SK-N-SH (cell line): ENCODE results near the gene RPEL1. TPM values are rescaled to one million over a fixed set of nuclear protein-coding genes. Genes with fewer than 3 reads are reported as not detected.

ENCODE experiments used
- CTCF ChIA-PET: fragments of 300-600, 350-600 bp; formaldehyde crosslinking; extraction: SDS; loops from one replicate; lab custom pipeline; 2021; lab: Yijun Ruan, JAX
- POLR2A ChIA-PET: fragments of 350-600 bp; sonication (Branson Sonifier 250); formaldehyde crosslinking; extraction: SDS; loops from one replicate; lab custom pipeline; 2020; ENCODE audit warnings: antibody characterized with exemption, inconsistent platforms; lab: Yijun Ruan, JAX
- DNase-seq: peaks from one replicate; pipeline ENCODE4 v3.0.0; 2012
- H2AFZ ChIP-seq: fragments of 200-600 bp; sonication (generic); 2 replicates; pipeline ENCODE4 v1.8.1; 2016; ENCODE audit warnings: antibody characterized with exemption, mild to moderate bottlenecking, low read depth
- H3F3A ChIP-seq: fragments of 200-600 bp; sonication (generic); replicated peaks from 2 replicates; pipeline ENCODE3; 2016; ENCODE audit warnings: antibody characterized with exemption, mild to moderate bottlenecking; ENCODE audit not compliant: insufficient read depth
- H3K27ac ChIP-seq, 2 experiments: fragments of 200-500 bp in 1 of 2; fragments of 200-600 bp in 1 of 2; sonication (Bioruptor generic) in 1 of 2; sonication (generic), shearing (Covaris generic) in 1 of 2; 2 replicates each; pipeline versions ENCODE4 v1.5.1 to v1.6.1; 2014 to 2016; ENCODE audit warnings: low read depth in 2 of 2, inconsistent platforms in 1 of 2, low read length in 1 of 2, mild to moderate bottlenecking in 1 of 2, mixed read lengths in 1 of 2
- H3K27me3 ChIP-seq: fragments of 200-600 bp; sonication (generic), shearing (Covaris generic); 2 replicates; pipeline ENCODE4 v1.6.1; 2016; ENCODE audit warnings: mixed run types; ENCODE audit not compliant: insufficient read depth
- H3K36me3 ChIP-seq, 2 experiments: fragments of 200-500 bp in 1 of 2; fragments of 200-600 bp in 1 of 2; sonication (Bioruptor generic) in 1 of 2; sonication (generic) in 1 of 2; replicated peaks in 1 of 2; 2 replicates each; pipeline versions ENCODE3 to v1.5.1; 2014 to 2016; ENCODE audit warnings: low read length in 1 of 2, mild to moderate bottlenecking in 1 of 2; ENCODE audit not compliant: insufficient read depth in 2 of 2, control insufficient read depth in 1 of 2
- H3K4me1 ChIP-seq, 2 experiments: fragments of 200-500 bp in 1 of 2; fragments of 200-600 bp in 1 of 2; sonication (Bioruptor generic) in 1 of 2; sonication (generic), shearing (Covaris generic) in 1 of 2; 2 replicates each; pipeline versions ENCODE4 v1.5.1 to v1.6.1; 2014 to 2016; ENCODE audit warnings: low read depth in 1 of 2, low read length in 1 of 2, mixed run types in 1 of 2; ENCODE audit not compliant: insufficient read depth in 2 of 2, control insufficient read depth in 1 of 2
- H3K4me2 ChIP-seq: fragments of 200-600 bp; sonication (generic), shearing (Covaris generic); 2 replicates; pipeline ENCODE4 v1.6.1; 2017; ENCODE audit warnings: mixed run types
- H3K4me3 ChIP-seq, 2 experiments: fragments of 200-500 bp in 1 of 2; fragments of 200-600 bp in 1 of 2; sonication (Bioruptor generic) in 1 of 2; sonication (generic), shearing (Covaris generic) in 1 of 2; 2 replicates each; pipeline versions ENCODE4 v1.5.1 to v1.8.1; 2014 to 2016; ENCODE audit warnings: low read depth in 2 of 2, inconsistent platforms in 1 of 2, low read length in 1 of 2, mild to moderate bottlenecking in 1 of 2, mixed read lengths in 1 of 2, moderate library complexity in 1 of 2
- H3K79me2 ChIP-seq: fragments of 200-600 bp; sonication (generic); 2 replicates; pipeline ENCODE4 v1.8.1; 2017; ENCODE audit warnings: mild to moderate bottlenecking; ENCODE audit not compliant: insufficient read depth
- H3K9ac ChIP-seq: fragments of 200-600 bp; sonication (generic); 2 replicates; pipeline ENCODE4 v1.6.1; 2017; ENCODE audit warnings: mixed run types
- H3K9me2 ChIP-seq: fragments of 200-600 bp; sonication (generic); 2 replicates; pipeline ENCODE4 v1.6.1; 2017; ENCODE audit warnings: mixed run types
- H3K9me3 ChIP-seq: fragments of 200-600 bp; sonication (generic); 2 replicates; pipeline ENCODE4 v1.6.1; 2017; ENCODE audit warnings: mixed run types, mild to moderate bottlenecking, moderate library complexity
- H4K20me1 ChIP-seq: fragments of 200-600 bp; sonication (generic); 2 replicates; pipeline ENCODE4 v1.6.1; 2017; ENCODE audit warnings: mild to moderate bottlenecking, mixed run types; ENCODE audit not compliant: insufficient read depth
- CHD2 ChIP-seq: fragments of 150-350 bp; IDR thresholded peaks from 2 replicates; pipeline ENCODE4 v1.6.1; 2018; ENCODE audit warnings: low read length; ENCODE audit not compliant: partially characterized antibody
- CTCF ChIP-seq: fragments of 200-600 bp; sonication (generic); IDR thresholded peaks from 2 replicates; pipeline ENCODE4 v1.6.1; 2017; ENCODE audit warnings: antibody characterized with exemption, mild to moderate bottlenecking, moderate library complexity
- ELF1 ChIP-seq: IDR thresholded peaks from 2 replicates; pipeline ENCODE4 v1.4.0; 2012
- EP300 ChIP-seq, 2 experiments: IDR thresholded peaks; 2 replicates each; pipeline versions ENCODE4 v1.4.0 to v1.6.1; 2012; ENCODE audit warnings: borderline replicate concordance in 1 of 2, low read depth in 1 of 2, low read length in 1 of 2
- EZH2phosphoT487 ChIP-seq: fragments of 200-600 bp; sonication (generic); IDR thresholded peaks from 2 replicates; pipeline ENCODE4 v1.6.1; 2017; ENCODE audit warnings: low read depth, mixed run types, mild to moderate bottlenecking, antibody characterized with exemption, moderate library complexity, borderline replicate concordance
- FOSL2 ChIP-seq: IDR thresholded peaks from 2 replicates; pipeline ENCODE4 v1.4.0; 2012; ENCODE audit warnings: low read depth, mild to moderate bottlenecking, moderate library complexity, borderline replicate concordance
- FOXJ3 ChIP-seq: sonication (generic); formaldehyde crosslinking; IDR thresholded peaks from 2 replicates; pipeline ENCODE4 v1.5.1; 2020; ENCODE audit warnings: mild to moderate bottlenecking, missing genetic modification reagents
- GABPA ChIP-seq: IDR thresholded peaks from 2 replicates; pipeline ENCODE4 v1.4.0; 2012; ENCODE audit warnings: low read depth, mild to moderate bottlenecking
- GATA2 ChIP-seq: sonication (generic); formaldehyde crosslinking; IDR thresholded peaks from 2 replicates; pipeline ENCODE4 v1.5.0; 2020; ENCODE audit warnings: mild to moderate bottlenecking, missing genetic modification reagents
- IRF3 ChIP-seq: fragments of 150-350 bp; IDR thresholded peaks from 2 replicates; pipeline ENCODE4 v1.6.1; 2016; ENCODE audit warnings: mild to moderate bottlenecking, low read depth, low read length
- JUND ChIP-seq: IDR thresholded peaks from 2 replicates; pipeline ENCODE4 v1.4.0; 2012
- MEF2A ChIP-seq: IDR thresholded peaks from 2 replicates; pipeline ENCODE4 v1.4.0; 2012; ENCODE audit warnings: low read depth, borderline replicate concordance
- POLR2AphosphoS5 ChIP-seq: IDR thresholded peaks from 2 replicates; pipeline ENCODE4 v1.6.1; 2012; ENCODE audit warnings: low read depth, low read length
- RAD21 ChIP-seq: IDR thresholded peaks from 2 replicates; pipeline ENCODE4 v1.6.1; 2012; ENCODE audit warnings: mild to moderate bottlenecking, low read length
- RXRA ChIP-seq: IDR thresholded peaks from 2 replicates; pipeline ENCODE4 v1.4.0; 2012; ENCODE audit warnings: low read depth, mild to moderate bottlenecking, borderline replicate concordance
- SMC3 ChIP-seq: IDR thresholded peaks from 2 replicates; pipeline ENCODE4 v1.6.1; 2012; ENCODE audit warnings: low read depth, low read length, improper control_type of control experiment
- TAF1 ChIP-seq: IDR thresholded peaks from 2 replicates; pipeline ENCODE4 v1.6.1; 2012; ENCODE audit warnings: low read depth, mild to moderate bottlenecking, low read length, moderate library complexity, borderline replicate concordance
- TCF12 ChIP-seq: IDR thresholded peaks from 2 replicates; pipeline ENCODE4 v1.4.0; 2012
- TEAD4 ChIP-seq: IDR thresholded peaks from 2 replicates; pipeline ENCODE4 v1.4.0; 2012; ENCODE audit warnings: mild to moderate bottlenecking, borderline replicate concordance; ENCODE audit not compliant: insufficient read depth
- USF1 ChIP-seq: IDR thresholded peaks from 2 replicates; pipeline ENCODE4 v1.4.0; 2012; ENCODE audit warnings: low read depth, borderline replicate concordance
- USF2 ChIP-seq: fragments of 150-350 bp; IDR thresholded peaks from 2 replicates; pipeline ENCODE4 v1.6.1; 2017; ENCODE audit warnings: antibody characterized with exemption, low read length, low read depth, borderline replicate concordance
- WGBS: methylation state at CpG from one replicate; pipeline ENCODE4 v1.1.6; 2017; ENCODE audit warnings: low lambda C conversion rate; 5-methylcytosine and 5-hydroxymethylcytosine counted together
- polyA plus RNA-seq, 3 experiments: library from polyadenylated mRNA; depleted of rRNA; stranded (reverse); fragments of >200 nt; gene quantifications; 2 replicates each; pipeline ENCODE4 v1.2.3, GENCODE V29; 2012

The RPEL1 gene
- polyA plus RNA-seq, 1 of the 3 experiments (the other 2 are of a cell fraction): not detected

- Histone ChIP-seq H3K27me3 (no peaks in the 10 kb centered on the region), H2AFZ (no peak overlapping the region), H3K9me3 (no peaks in the 10 kb centered on the region), H3K4me1 (peaks cover 0 to 12% of the 10 kb centered on the region in 2 experiments; a peak in 1 of 4 replicates), H3K36me3 (no peaks in the 10 kb centered on the region), H3K4me2 (no peak overlapping the region), H3K9ac (no peak overlapping the region), H3K4me3 (no peak overlapping the region), H3K79me2 (no peaks in the 10 kb centered on the region), H3K27ac (no peak overlapping the region), H3K9me2 (no peaks in the 10 kb centered on the region), H3F3A (peaks cover 24% of the 10 kb centered on the region), H4K20me1 (no peaks in the 10 kb centered on the region)
- no peak for TF ChIP-seq MEF2A
- no peak for TF ChIP-seq TAF1
- no peak for TF ChIP-seq RXRA
- TF ChIP-seq FOSL2: no peak
- no peak for TF ChIP-seq GATA2 (CRISPR knock-in tag)
- no peak for TF ChIP-seq TCF12
- TF ChIP-seq RAD21: no peak
- no peak for TF ChIP-seq POLR2AphosphoS5
- TF ChIP-seq ELF1: no peak
- ChIA-PET CTCF (interaction anchor here (1.4 to 2.1 kb wide), 2 partner anchors 9 to 98 kb away, joined by 3 to 13 read pairs; no protein-coding TSS in a partner anchor), POLR2A (no interaction called here)
- WGBS: 91% methylated on average over 2 of the region's 2 CpGs
- DNase-seq: no peak
Observed at GRCh38 chr10:103235775-103236174, 9.9 kb upstream of the RPEL1 start.

GRCh38 chr10:103238506-103239252, 7.0 kb upstream of the RPEL1 start:
- Histone ChIP-seq H3K4me3 (no peak overlapping the region), H3K4me2 (no peak overlapping the region), H3K27ac (no peak overlapping the region), H3K27me3 (no peaks in the 10 kb centered on the region), H3K9me2 (no peaks in the 10 kb centered on the region), H2AFZ (no peak overlapping the region), H4K20me1 (no peaks in the 10 kb centered on the region), H3K9ac (no peak overlapping the region), H3F3A (no peaks in the 10 kb centered on the region), H3K79me2 (no peaks in the 10 kb centered on the region), H3K36me3 (no peaks in the 10 kb centered on the region), H3K4me1 (peaks cover 3 to 11% of the 10 kb centered on the region in 2 experiments; a peak in 2 of 4 replicates), H3K9me3 (no peaks in the 10 kb centered on the region)
- WGBS: 76% methylated on average over 11 of the region's 11 CpGs
- CTCF ChIA-PET: interaction anchor here (1.2 kb wide), 1 partner anchor 403 kb away, joined by 4 read pairs; no protein-coding TSS in a partner anchor
- DNase-seq: no peak
- POLR2A ChIA-PET: no interaction called here
- TF ChIP-seq EZH2phosphoT487 (no peak), ELF1 (no peak), TEAD4 (no peak), SMC3 (peak; percentile 25; the same call in 1 of the 2 replicates), TCF12 (no peak), CTCF (peak; percentile 33), IRF3 (no peak), TAF1 (no peak), JUND (no peak), USF1 (no peak), FOXJ3 (CRISPR knock-in tag) (no peak), GATA2 (CRISPR knock-in tag) (no peak), GABPA (no peak), CHD2 (no peak), RXRA (no peak), RAD21 (peak; percentile 37; the same call in 1 of the 2 replicates), POLR2AphosphoS5 (no peak), EP300 (IDR thresholded peaks at IDR 0.05; ENCODE audit: borderline replicate concordance in 1 of 2, low read depth in 1 of 2, low read length in 1 of 2) (no peak), USF2 (no peak)
